Body of pancreas (tissue), 4 donors: ENCODE results near the gene GTF2H1. TPM values are rescaled to one million over a fixed set of nuclear protein-coding genes. Genes with fewer than 3 reads are reported as not detected.
A peak's percentile ranks its signal among the peaks of the same experiment; 100 is the strongest.

ENCODE experiments used
- ATAC-seq: fragments of 150-250 bp; one replicate; pipeline ENCODE4 v1.9.1; 2016
- DNase-seq, 4 donors: peaks; one replicate each; pipeline ENCODE4 v3.0.0-alpha.2; 2019
- H3K27ac ChIP-seq, 4 donors: fragments of 200-600 bp; sonication (generic); 1 replicate in 3 of 4; 2 replicates in 1 of 4; pipeline versions ENCODE4 v1.5.1 to v1.6.1; 2016 to 2019; ENCODE audit warnings: mild to moderate bottlenecking in 1 of 4, mixed read lengths in 1 of 4, moderate library complexity in 1 of 4
- H3K27me3 ChIP-seq, 2 donors: fragments of 200-600 bp; sonication (generic); one replicate each; pipeline ENCODE4 v1.6.0; 2016; ENCODE audit warnings: mild to moderate bottlenecking in 1 of 2
- H3K36me3 ChIP-seq, 2 donors: fragments of 200-600 bp; sonication (generic); replicated peaks in 1 of 2; 2 replicates each; pipeline ENCODE4 v1.5.1; 2016; ENCODE audit warnings: low read depth in 2 of 2; ENCODE audit not compliant: insufficient read depth in 1 of 2
- H3K4me1 ChIP-seq: fragments of 200-600 bp; sonication (generic); one replicate; pipeline ENCODE4 v1.6.0; 2016
- H3K4me3 ChIP-seq, 2 donors: fragments of 200-600 bp; sonication (generic); 1 replicate in 1 of 2; 2 replicates in 1 of 2; pipeline ENCODE4 v1.5.1; 2016 to 2019
- H3K9me3 ChIP-seq, 3 donors: fragments of 200-600 bp; sonication (generic); 1 replicate in 2 of 3; 2 replicates in 1 of 3; pipeline ENCODE4 v1.5.1; 2016
- POLR2A ChIP-seq, 3 donors: fragments of 450-650 bp; IDR thresholded peaks; one replicate each; pipeline ENCODE4 v1.6.1; 2016; ENCODE audit warnings: antibody characterized with exemption in 3 of 3, mild to moderate bottlenecking in 2 of 3
- WGBS, 2 donors: methylation state at CpG; one replicate each; pipeline ENCODE4 v1.1.5; 2017; 5-methylcytosine and 5-hydroxymethylcytosine counted together
- intact Hi-C: fragments of 100-400 bp; cut with DNase I; formaldehyde crosslinking; loops from one replicate; pipeline ENCODE4 v1.15.1; 2023
- total RNA-seq, 2 donors: library from RNA; depleted of rRNA; stranded (reverse); fragments of >200 nt; gene quantifications; one replicate each; pipeline ENCODE4 v1.1.0, GENCODE V29; 2016
- TF ChIP-seq, protein P1 (sequence below), 7 experiments: fragments of 450-650 bp in 4 of 7; fragments of 200-600 bp in 3 of 7; sonication (generic) in 3 of 7; IDR thresholded peaks; one replicate each; pipeline ENCODE4 v1.5.1; 2016 to 2019; ENCODE audit warnings: antibody characterized with exemption in 7 of 7

Gene GTF2H1
- total RNA-seq, 2 donors from 2014 or later = 26.5 to 48.5 TPM

DNA sequence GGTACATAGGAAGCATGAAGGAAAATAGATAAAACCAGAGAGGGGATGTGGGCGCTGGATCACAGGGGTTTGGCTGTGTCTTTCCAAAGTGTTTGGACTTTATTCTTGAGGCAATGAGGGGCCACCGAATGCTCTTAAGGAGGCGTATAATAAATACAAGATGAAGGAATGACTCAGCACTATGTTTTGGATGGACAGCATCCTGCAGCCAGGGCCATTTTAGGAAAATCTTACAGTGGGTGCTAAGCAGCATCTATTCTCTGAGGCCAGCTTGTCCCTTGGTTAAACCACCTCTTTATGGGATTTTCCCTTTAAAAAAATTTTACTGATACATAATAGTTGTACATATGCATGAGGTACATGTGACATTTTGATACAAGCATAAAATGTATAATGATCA, 67.7 kb downstream of the GTF2H1 start:
- WGBS, 2 donors = 78 to 80% methylated on average over 3 of the region's 3 CpGs
- no peak overlapping the region for H3K4me3 ChIP-seq
- H3K9me3 ChIP-seq = no peaks in the 10 kb centered on the region
- peaks cover 10% of the 10 kb centered on the region for H3K4me1 ChIP-seq
- H3K27me3 ChIP-seq = no peaks in the 10 kb centered on the region
- no peaks in the 10 kb centered on the region for H3K36me3 ChIP-seq
- H3K27ac ChIP-seq = no peak overlapping the region
- DNase-seq (no peak), ATAC-seq (no peak)
- TF ChIP-seq, protein P1, sequence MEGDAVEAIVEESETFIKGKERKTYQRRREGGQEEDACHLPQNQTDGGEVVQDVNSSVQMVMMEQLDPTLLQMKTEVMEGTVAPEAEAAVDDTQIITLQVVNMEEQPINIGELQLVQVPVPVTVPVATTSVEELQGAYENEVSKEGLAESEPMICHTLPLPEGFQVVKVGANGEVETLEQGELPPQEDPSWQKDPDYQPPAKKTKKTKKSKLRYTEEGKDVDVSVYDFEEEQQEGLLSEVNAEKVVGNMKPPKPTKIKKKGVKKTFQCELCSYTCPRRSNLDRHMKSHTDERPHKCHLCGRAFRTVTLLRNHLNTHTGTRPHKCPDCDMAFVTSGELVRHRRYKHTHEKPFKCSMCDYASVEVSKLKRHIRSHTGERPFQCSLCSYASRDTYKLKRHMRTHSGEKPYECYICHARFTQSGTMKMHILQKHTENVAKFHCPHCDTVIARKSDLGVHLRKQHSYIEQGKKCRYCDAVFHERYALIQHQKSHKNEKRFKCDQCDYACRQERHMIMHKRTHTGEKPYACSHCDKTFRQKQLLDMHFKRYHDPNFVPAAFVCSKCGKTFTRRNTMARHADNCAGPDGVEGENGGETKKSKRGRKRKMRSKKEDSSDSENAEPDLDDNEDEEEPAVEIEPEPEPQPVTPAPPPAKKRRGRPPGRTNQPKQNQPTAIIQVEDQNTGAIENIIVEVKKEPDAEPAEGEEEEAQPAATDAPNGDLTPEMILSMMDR (IDR thresholded peaks at IDR 0.05) = no peak
- intact Hi-C loops = loop anchor here (10.0 kb wide), 1 partner anchor 65 kb away; the partner anchor contains the start of genes GTF2H1 and HPS5

DNA sequence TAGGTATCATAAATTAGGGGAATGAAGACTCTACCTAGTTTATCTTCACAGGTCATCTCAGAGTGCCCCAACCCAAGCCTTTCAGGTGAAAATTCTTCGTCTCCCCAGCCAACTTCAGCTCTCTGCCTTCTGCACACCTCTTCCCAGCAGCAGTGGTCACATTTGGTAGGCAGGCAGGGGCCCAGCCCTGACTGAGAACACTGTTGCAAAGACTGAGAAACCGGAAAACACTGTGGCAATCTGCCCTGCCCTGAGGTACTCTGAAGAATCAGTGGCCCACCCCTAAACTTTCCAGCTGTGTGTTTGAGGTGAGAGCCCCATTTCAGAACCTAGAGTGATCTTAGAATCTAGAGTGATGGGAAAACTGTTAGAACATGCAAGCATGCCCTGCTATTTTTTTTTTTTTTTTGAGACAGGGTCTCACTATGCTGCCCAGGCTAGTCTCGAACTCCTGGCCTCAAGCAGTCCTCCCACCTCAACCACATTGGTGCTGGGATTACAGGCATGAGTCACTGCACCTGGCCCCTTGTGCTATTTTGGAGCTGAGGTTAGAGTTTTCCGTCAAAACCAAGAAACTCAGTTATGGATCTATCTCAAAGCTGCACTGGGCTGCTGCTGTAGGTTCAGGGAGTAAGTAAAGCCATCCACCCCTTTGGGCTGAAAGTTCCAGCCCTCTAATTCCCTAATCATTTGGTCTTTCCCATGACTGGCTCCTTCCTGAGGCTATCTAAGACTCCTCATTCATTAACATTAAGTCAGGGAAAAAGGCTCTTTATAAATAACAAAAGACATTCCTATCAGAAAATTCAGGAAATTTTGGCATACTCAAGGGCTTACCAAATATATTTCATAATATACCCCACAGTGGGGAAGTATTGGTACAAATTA, 70.3 kb downstream of the GTF2H1 start:
- peaks cover 0 to 5% of the 10 kb centered on the region in 2 donors for H3K36me3 ChIP-seq
- TF ChIP-seq, protein P1 (IDR thresholded peaks at IDR 0.05) = no peak
- no peak for TF ChIP-seq POLR2A (IDR thresholded peaks at IDR 0.05)
- DNase-seq (no peak), ATAC-seq (no peak)
- no peak overlapping the region for H3K27ac ChIP-seq
- no peaks in the 10 kb centered on the region for H3K9me3 ChIP-seq
- H3K27me3 ChIP-seq = no peaks in the 10 kb centered on the region
- H3K4me3 ChIP-seq = no peak overlapping the region
- H3K4me1 ChIP-seq = peaks cover 22% of the 10 kb centered on the region
- intact Hi-C loops = loop anchor here (10.0 kb wide), 1 partner anchor 68 kb away; the partner anchor contains the start of genes GTF2H1 and HPS5
- WGBS, 2 donors = 87 to 95% methylated on average over 4 of the region's 4 CpGs

DNA sequence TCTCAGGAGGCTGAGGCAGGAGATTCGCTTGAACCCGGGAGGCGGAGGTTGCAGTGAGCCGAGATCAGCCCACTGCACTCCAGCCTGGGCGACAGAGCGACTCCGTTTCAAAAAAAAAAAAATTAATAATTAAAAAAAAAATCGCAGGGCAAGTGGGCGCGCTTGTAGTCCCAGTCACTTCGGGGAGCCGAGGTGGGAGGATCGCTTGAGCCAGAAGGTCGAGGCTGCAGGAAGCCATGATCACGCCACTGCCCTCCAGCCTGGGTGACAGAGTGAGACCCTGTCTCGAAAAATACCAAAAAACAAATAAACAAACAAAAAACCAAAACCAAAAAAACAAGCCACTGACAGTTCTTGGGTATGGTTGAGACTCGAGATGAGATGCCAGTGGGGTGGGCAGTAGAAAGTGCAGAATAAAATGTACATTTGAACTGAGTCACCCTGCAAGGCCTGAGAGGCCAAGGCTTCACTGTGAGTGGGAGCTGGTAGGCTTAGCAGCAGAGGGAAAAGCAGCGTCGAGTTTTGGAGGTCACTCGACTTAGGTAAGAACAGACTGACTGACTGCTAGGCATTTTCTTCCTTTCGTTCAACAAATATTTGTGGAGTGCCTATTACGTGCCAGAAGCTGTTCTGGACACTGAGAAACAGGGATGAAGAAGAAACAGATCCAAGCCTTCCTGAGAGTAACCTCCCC, 71.4 kb downstream of the GTF2H1 start:
- DNase-seq = peak; percentile 25 to 47 (median 40)
- 73 to 76% methylated on average over 22 of the region's 22 CpGs for WGBS, 2 donors
- TF ChIP-seq POLR2A (IDR thresholded peaks at IDR 0.05) = no peak
- TF ChIP-seq, protein P1 (IDR thresholded peaks at IDR 0.05) = no peak

DNA sequence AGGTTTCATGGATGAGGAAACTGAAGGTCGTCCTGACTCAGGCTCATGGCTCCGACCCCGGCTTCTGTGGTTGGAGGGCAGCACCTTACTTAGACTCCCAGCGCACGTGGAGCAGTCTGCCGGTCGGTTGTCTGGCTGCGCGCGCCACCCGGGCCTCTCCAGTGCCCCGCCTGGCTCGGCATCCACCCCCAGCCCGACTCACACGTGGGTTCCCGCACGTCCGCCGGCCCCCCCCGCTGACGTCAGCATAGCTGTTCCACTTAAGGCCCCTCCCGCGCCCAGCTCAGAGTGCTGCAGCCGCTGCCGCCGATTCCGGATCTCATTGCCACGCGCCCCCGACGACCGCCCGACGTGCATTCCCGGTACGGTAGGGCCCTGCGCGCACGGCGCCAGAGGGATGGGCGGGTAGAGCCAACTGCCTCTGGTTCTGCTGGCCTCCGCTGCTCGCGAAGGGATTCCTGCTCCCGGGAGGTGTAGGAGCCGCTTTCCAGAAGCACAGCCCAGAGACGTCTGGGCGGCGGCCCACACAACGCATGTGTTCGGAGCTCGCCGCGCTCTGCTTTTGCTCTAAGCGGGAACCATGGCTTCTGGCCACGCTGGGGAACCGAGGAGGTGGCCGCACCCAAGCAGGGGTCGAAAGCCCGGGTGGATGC, 72.0 kb downstream of the GTF2H1 start, which contains the start of gene LDHA:
Gene LDHA (plus strand): TSS at position 289 of the 653 bp plus-strand sequence. CDS start 2,280 bp downstream, outside the sequence.
- 1% methylated on average over 60 of the region's 60 CpGs; no CpG with 5 or more reads in 1 of the 2 donors for WGBS, 2 donors
- intact Hi-C loops = loop anchor here (10.0 kb wide), 1 partner anchor 70 kb away; the partner anchor contains the start of genes GTF2H1 and HPS5
- Histone ChIP-seq H3K9me3 (no peaks in the 10 kb centered on the region), H3K36me3 (peaks cover 0 to 9% of the 10 kb centered on the region in 2 donors), H3K4me3 (peak within 1 kb of the TSS; percentile 49 to 83), H3K27ac (peak within 1 kb of the TSS; percentile 92 to 98 (median 94)), H3K27me3 (no peaks in the 10 kb centered on the region), H3K4me1 (peaks cover 22% of the 10 kb centered on the region)
- TF ChIP-seq, protein P1 (IDR thresholded peaks at IDR 0.05) = no peak
- peak; percentile 99 for TF ChIP-seq POLR2A (IDR thresholded peaks at IDR 0.05)
- DNase-seq (peak; percentile 96 to 98 (median 97)), ATAC-seq (peak; percentile 73)

More for the DNA sequence above, 71.4 kb downstream of the GTF2H1 start:
- Histone ChIP-seq H3K4me3 (no peak overlapping the region), H3K27me3 (no peaks in the 10 kb centered on the region), H3K36me3 (peaks cover 0 to 9% of the 10 kb centered on the region in 2 donors), H3K4me1 (peaks cover 22% of the 10 kb centered on the region), H3K27ac (peak overlapping the region; percentile 92 to 98 (median 94)), H3K9me3 (no peaks in the 10 kb centered on the region)
- ATAC-seq = no peak
- intact Hi-C loops = loop anchor here (10.0 kb wide), 1 partner anchor 69 kb away; the partner anchor contains the start of genes GTF2H1 and HPS5
